Tibial nerve (tissue), 3 donors: ENCODE data around the gene SRA1.

Source experiments
- POLR2A ChIP-seq, 2 donors: fragments of 450-650 bp; IDR thresholded peaks; one replicate each; pipeline ENCODE4 v1.6.1; 2017; ENCODE audit warnings: antibody characterized with exemption in 2 of 2, mild to moderate bottlenecking in 2 of 2, moderate library complexity in 2 of 2
- TF ChIP-seq, protein P1 (sequence below), 5 experiments: fragments of 200-600 bp in 3 of 5; fragments of 450-650 bp in 2 of 5; sonication (generic) in 3 of 5; IDR thresholded peaks; one replicate each; pipeline ENCODE4 v1.5.1; 2016 to 2019; ENCODE audit warnings: antibody characterized with exemption in 5 of 5, mild to moderate bottlenecking in 3 of 5, moderate library complexity in 2 of 5

DNA sequence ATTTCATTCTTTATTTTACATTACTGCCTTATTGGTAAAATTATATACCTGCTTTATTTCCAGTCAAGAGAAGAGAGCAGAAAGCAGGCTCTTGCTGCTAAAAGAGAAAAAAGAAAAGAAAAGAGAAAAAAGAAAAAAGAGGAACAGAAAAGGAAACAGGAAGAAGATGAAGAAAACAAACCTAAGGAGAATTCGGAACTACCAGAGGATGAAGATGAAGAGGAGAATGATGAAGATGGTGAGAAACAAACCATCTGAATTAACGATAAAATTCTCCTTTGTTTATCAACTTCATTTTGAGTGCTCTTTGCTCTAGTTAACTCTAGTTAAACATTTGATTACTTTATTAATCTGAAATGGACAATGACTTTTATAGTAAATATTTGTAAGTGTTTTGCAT is 33.3 kb downstream of the SRA1 start:
- TF ChIP-seq, protein P1, sequence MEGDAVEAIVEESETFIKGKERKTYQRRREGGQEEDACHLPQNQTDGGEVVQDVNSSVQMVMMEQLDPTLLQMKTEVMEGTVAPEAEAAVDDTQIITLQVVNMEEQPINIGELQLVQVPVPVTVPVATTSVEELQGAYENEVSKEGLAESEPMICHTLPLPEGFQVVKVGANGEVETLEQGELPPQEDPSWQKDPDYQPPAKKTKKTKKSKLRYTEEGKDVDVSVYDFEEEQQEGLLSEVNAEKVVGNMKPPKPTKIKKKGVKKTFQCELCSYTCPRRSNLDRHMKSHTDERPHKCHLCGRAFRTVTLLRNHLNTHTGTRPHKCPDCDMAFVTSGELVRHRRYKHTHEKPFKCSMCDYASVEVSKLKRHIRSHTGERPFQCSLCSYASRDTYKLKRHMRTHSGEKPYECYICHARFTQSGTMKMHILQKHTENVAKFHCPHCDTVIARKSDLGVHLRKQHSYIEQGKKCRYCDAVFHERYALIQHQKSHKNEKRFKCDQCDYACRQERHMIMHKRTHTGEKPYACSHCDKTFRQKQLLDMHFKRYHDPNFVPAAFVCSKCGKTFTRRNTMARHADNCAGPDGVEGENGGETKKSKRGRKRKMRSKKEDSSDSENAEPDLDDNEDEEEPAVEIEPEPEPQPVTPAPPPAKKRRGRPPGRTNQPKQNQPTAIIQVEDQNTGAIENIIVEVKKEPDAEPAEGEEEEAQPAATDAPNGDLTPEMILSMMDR (IDR thresholded peaks at IDR 0.05) = no peak
- TF ChIP-seq POLR2A (IDR thresholded peaks at IDR 0.05) = no peak
